ENCODE measurements around the gene ULK3.

DNA sequence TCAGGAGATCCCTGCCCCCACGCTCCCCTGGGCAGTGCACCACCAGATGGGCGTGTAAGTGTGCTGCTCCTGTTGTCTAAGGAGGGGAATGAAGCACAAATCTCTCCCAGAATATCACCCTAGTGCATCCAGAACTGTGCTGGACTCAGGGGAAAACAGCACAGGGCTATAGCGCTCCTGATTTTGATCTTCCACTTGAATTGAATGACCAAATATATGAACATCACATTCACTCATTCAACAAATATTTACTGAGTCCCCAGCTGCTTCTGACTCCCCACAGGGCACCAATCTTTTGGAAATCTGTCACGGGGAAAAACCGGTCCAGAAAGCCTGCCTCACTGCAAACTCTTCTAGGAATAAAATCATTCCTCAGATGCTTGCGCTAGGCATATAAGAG, 14.1 kb downstream of the ULK3 start:
- TF ChIP-seq, protein P1, sequence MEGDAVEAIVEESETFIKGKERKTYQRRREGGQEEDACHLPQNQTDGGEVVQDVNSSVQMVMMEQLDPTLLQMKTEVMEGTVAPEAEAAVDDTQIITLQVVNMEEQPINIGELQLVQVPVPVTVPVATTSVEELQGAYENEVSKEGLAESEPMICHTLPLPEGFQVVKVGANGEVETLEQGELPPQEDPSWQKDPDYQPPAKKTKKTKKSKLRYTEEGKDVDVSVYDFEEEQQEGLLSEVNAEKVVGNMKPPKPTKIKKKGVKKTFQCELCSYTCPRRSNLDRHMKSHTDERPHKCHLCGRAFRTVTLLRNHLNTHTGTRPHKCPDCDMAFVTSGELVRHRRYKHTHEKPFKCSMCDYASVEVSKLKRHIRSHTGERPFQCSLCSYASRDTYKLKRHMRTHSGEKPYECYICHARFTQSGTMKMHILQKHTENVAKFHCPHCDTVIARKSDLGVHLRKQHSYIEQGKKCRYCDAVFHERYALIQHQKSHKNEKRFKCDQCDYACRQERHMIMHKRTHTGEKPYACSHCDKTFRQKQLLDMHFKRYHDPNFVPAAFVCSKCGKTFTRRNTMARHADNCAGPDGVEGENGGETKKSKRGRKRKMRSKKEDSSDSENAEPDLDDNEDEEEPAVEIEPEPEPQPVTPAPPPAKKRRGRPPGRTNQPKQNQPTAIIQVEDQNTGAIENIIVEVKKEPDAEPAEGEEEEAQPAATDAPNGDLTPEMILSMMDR (IDR thresholded peaks at IDR 0.05; ENCODE audit: low read depth, low read length): no peak
- TF ChIP-seq EZH2phosphoT487 (IDR thresholded peaks at IDR 0.05; ENCODE audit: low read depth): no peak

Measured in OCI-LY3 (cell line).